GOT3 (cell line): ENCODE measurements around the gene ADGRL2.

ENCODE experiments used
- DNase-seq: peaks from one replicate; lab custom pipeline; 2025; ENCODE audit warnings: mixed read lengths; lab: John Stamatoyannopoulos, UW

The ADGRL2 gene

DNA sequence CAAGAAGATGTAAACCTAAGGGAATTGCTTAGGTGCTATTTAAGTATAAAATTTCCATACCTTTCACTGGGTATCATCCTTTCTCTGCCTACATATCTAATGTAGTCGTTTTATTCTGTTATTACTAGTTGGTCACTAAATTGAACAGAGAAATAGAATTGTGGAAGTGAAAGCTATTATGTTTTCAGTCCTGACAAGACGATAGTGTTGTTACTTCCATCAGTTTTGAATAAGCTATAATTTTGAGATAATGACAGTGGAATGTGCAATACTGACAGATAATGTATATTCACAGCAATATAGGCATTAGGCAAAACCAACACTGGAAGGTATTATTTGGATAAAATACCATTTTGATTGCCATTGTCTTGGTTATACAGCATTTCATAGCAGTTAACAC, 181.8 kb downstream of the ADGRL2 start:
- DNase-seq, result no peak

DNA sequence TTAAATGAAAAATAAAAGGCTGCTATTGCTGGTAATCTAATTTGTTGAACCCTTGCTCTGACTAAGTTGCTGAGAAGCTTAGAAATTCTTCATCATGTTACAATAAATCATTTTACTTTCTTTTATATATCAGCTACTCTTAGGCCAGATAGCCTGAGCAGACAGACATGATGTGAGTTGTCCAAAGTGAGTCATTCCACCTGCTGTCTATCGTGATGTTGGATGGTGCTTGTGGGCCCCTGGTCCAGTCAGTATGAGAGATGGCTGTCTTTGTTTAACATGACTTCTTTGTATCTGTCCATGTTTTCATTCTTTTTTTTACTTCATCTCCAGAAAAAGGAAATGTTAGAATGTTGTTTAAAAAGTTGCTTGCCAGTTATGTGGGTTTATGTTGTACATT, 188.8 kb downstream of the ADGRL2 start:
- no peak for DNase-seq

DNA sequence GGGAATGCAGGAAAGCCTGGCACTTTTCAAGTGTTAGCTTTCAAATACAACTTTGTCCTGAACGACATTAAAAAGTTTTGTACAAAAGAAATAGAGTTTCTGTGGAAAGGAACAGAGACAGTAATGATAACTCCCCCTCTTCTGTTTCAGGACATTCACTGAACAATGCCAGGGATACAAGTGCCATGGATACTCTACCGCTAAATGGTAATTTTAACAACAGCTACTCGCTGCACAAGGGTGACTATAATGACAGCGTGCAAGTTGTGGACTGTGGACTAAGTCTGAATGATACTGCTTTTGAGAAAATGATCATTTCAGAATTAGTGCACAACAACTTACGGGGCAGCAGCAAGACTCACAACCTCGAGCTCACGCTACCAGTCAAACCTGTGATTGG, 189.5 kb downstream of the ADGRL2 start:
- DNase-seq, result no peak

DNA sequence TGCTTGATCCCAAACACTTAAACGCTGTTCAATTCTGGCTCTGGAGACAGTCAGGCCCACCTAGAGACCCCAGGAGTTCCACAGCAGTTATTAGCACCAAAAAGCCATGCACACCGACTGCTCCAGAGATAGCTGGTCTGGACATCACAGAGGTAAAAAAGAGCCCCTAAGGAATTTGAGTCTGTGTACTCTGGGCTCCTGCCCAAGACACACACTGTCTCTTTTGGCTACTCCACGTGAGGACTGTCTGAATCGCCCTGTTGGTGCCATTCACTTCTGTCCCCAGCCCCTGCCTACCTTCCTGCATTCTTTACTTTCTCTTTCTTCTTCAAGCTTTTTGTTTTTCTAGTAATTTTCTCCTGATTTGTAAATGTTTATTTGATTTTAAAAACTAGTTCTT, 197.4 kb downstream of the ADGRL2 start:
- no peak for DNase-seq

DNA sequence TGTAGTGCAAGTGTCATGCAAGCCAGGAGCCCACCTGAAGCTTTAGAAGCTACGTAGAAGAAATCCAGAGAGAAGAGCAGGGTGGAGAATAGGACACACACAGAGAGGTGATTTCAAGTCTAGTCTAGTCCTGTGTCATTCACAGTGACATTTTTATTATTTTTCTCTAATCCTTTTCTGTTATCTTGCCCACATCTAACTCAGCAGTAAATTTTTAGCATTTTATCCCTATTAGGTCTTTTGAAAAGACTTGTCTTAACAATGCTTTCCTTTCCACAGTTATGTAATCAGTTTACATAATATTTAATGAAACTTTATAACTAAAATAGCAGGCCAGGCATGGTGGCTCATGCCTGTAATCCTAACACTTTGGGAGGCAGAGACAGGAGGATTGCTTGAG, 198.6 kb downstream of the ADGRL2 start:
- DNase-seq, result no peak

DNA sequence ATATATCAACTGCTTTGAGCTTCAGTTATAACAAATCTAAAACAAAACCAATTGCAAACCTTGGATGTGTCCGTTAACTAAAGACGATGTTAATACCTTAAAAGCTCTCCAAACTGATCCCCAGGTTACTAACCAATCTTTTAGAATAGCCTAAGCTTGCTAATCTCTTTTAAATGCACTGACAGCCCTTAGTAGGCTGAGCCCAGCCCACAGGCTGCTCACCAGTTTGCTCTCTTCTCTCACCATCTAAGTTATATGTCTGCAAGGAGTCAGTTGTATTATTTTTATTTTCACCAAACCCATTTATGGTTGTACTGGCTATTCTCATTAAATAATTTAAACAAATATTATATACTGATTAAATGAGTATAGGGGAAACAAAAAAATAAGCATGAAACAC, 199.5 kb downstream of the ADGRL2 start:
- DNase-seq, result no peak

DNA sequence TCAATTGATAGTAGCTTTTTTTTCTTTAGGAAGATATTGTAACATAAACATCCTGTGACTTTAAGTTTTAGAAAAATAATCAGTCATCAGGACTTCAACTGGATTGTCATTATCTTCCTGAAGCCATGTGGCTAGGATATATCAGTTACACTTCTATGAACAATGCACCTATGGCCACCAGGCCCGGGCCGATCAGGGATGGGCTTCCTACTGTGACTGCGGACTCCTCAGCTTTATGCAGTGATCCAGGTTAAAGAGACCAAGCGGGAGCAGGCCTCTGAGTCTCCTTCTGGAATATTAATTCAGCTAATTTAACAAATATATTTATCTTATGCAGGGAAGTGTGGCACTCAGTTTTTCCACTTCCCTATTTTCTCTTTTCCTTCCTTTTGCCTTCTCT, 200.6 kb downstream of the ADGRL2 start:
- DNase-seq, result no peak

DNA sequence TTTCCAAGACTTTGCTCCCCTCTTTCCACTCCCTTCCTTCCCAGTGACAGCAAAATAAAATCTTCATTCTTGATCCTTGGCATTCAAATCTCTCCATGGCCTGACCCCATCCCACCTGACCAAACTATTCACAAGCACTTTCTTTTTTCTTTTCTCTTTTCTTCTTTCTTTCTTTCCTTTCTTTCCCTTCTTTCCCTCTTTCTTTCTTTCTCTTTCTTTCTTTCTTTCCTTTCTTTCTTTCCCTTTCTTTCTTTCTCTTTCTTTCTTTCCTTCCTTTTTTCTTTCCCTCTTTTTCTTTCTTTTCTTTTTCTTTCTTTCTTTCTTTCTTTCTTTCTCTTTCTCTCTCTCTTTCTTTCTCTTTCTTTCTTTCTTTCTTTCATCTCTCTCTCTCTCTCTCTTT, 207.1 kb downstream of the ADGRL2 start:
- DNase-seq, result no peak

DNA sequence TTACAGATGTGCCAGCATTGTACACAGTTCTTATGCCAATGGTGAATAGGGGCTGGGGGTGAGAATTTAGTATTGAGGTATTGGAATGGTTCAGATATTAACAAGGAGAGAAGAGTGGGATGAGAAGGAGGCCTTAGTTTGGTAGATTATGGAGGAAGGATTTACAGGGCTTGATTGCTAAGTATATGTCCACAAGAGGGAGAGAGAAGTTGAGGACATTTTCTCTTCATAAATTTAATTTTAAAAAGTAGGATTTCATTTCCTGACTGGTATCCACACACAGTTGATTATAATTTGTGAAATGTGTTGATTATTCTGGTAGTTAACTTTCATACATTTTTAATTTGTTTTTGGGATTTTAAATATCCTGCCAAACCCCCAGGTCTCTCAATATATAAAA, 213.0 kb downstream of the ADGRL2 start:
- no peak for DNase-seq

DNA sequence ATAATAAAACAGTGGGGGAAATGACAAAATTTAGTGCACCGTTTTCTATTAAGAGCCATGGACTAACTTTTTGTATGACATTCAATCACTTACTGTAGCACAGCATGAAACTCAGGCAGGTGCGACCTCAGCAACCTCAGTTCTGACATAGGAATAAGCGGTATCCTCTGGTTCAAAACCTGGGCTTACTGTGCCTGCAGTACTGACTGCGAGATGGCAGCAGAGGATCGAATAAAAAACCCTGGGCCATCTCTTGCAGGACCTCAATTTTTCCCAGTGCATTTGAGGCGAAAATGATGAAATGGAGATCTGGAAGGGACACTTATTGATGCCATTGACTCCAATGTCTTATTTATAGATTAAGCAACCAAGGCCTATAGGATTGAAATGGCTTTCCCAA, 214.7 kb downstream of the ADGRL2 start:
- no peak for DNase-seq

DNA sequence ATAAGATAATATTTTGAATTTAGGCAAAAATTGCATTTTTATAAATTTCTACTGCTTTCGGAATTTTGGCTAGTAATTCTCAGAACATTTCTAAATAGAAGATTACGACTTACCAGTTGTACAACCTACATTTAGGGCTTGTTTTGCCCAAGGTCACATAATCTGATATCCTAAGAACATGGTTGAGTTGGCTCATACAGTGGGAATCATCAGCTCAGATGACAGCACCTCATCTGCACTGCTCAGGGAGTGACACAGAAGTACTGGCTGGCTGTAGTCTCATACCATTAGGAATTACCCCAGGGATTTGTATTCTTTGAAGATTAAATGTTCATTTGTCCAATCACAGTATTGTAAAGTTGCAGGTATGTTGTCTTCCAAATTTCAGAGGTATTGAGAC, 217.6 kb downstream of the ADGRL2 start:
- DNase-seq, result no peak

DNA sequence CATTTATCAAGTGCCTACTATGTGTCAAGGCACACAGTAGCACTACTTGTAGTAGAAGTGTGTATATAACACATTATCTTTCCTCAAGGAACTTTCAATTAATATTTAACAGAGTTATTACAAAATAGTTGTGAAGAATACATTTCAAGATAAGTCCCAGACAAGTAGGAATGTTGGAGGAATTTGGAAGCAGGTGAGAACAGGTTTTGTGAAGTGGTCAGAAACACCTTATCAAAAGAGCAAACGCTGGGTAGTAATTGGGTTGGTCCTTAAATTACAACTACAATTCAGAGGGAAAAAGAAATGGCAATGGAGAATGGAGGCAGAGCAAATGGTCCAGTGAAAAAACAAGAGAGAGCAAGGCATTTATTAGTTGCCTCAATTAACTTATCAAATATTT, 218.8 kb downstream of the ADGRL2 start:
- no peak for DNase-seq

DNA sequence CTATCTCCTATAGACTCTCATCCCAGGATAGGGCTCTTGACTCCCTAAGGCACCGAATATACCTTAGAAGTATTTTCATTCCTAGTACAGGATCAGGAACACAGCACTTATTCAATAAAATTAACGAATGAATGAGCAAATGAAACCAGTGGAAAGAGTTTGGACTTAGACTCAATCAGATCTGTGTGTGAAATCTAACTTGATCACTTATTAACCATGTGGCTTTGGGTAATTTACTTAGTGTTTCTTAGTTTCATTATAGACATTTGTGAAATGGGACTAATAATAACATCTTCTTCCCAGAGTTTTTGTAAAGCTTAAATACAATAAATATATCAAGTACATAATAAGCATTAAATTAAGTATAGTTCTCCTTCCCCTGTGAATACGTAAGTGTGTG, 230.1 kb downstream of the ADGRL2 start:
- no peak for DNase-seq

DNA sequence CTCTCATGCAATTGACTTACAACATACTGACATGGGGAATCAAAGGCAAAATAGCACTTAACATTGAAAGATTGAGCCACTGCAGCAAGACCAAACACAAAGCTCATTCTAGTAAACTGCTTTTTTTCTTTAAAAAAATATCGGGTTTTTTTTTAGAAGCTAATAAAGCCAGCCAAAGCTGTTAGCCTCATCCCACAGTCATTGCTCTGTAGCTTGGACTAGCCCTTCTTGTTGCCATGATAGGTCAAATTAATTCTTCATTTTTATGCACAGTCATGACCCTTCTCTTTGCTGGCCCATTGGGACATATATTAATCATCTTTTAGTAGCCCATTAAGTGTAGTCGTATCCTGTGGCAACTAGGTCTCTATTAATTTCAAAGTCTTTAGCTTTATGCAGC, 231.3 kb downstream of the ADGRL2 start:
- no peak for DNase-seq

DNA sequence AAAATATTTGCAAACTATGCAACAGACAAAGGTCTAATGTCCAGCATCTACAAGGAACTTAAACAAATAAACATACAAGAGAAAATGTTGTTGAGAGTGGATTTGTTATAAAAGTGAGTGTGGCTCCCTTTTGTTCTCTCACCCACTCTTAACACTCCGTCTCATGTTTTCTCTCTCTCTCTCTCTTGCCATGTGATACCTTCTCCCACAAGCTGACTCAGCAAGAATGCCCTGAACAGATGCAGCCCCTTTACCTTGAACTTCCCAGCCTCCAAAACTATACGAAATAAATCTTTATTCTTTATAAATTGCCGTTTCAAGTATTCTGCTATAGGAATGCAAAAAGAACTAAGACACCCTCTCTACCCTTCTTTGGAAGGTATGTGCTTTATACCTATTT, 234.1 kb downstream of the ADGRL2 start:
- DNase-seq, result no peak
